ENCODE data around the gene ZBP1.
"Not testable (repeated sequence)": the region's sequence is repeated elsewhere in the genome, so short reads cannot be mapped to it uniquely, and the experiment has no call there.

ZBP1 gene

DNA sequence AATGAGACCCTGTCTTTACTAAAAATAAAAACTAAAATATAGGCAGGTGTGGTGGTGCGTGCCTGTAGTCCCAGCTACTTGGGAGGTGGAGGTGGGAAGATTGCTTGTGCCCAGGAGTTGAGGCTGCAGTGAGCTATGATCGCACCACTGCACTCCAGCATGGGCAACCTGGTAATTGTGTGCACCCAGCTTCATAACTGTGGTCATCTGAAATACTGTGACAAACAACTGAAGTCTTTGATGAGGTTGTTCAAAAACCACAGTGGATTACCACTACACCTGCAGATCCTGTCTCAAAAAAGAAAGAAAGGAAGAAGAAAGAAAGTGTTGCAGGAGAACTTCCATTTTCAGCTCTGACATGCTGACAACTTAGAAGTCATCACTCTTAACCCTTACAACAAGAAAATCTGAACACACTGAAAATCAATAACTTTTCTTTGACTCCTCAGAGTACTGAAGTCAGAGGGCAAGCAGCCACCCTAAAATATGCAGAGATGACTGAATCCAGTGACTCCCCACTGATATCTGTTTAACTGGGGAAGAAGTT is 13.8 kb upstream of the ZBP1 start:
- peaks cover 3 to 15% (median 5%) of the 10 kb centered on the region in 5 experiments for H3K9me3 ChIP-seq (ENCODE audit: control extremely low read depth in 1 of 5, control insufficient read depth in 4 of 5, insufficient read depth in 2 of 5, low read depth in 1 of 5, low read length in 4 of 5)
- no peaks in the 10 kb centered on the region for H3K27me3 ChIP-seq (replicated peaks in 2 of 5; ENCODE audit: control insufficient read depth in 4 of 5, insufficient read depth in 5 of 5, low read length in 4 of 5)
- no peaks in the 10 kb centered on the region for H3K36me3 ChIP-seq (ENCODE audit: control insufficient read depth in 4 of 4, insufficient read depth in 4 of 4, low read length in 3 of 4)
- no peak overlapping the region for H3K27ac ChIP-seq (ENCODE audit: insufficient read depth in 1 of 2, low read depth in 1 of 2, low read length in 2 of 2, poor library complexity in 1 of 2, severe bottlenecking in 2 of 2)
- DNase-seq = no peak
- CTCF ChIA-PET = no interaction called here
- 96% methylated on average over 2 of the region's 2 CpGs for WGBS (ENCODE audit: insufficient coverage)
- POLR2A ChIA-PET = no interaction called here
- no peak overlapping the region for H3K4me3 ChIP-seq (ENCODE audit: control insufficient read depth in 1 of 7, extremely low read depth in 1 of 7, insufficient read depth in 4 of 7, low read depth in 2 of 7, low read length in 6 of 7)
- peaks cover 4 to 17% (median 10%) of the 10 kb centered on the region in 4 experiments for H3K4me1 ChIP-seq (ENCODE audit: control extremely low read depth in 1 of 4, control insufficient read depth in 4 of 4, insufficient read depth in 4 of 4, low read length in 3 of 4)

GRCh38 chr20:57632286-57632685 is 12.1 kb upstream of the ZBP1 start:
- DNase-seq = no peak

GRCh38 chr20:57630061-57630460 is 9.8 kb upstream of the ZBP1 start:
- no peaks in the 10 kb centered on the region for H3K27me3 ChIP-seq (replicated peaks in 2 of 5; ENCODE audit: control insufficient read depth in 4 of 5, insufficient read depth in 5 of 5, low read length in 4 of 5)
- no peaks in the 10 kb centered on the region for H3K36me3 ChIP-seq (ENCODE audit: control insufficient read depth in 4 of 4, insufficient read depth in 4 of 4, low read length in 3 of 4)
- peak overlapping the region in 1 of 2 experiments; percentile 18 for H3K27ac ChIP-seq (ENCODE audit: insufficient read depth in 1 of 2, low read depth in 1 of 2, low read length in 2 of 2, poor library complexity in 1 of 2, severe bottlenecking in 2 of 2)
- H3K4me1 ChIP-seq (ENCODE audit: control extremely low read depth in 1 of 4, control insufficient read depth in 4 of 4, insufficient read depth in 4 of 4, low read length in 3 of 4) = peaks cover 13 to 45% (median 32%) of the 10 kb centered on the region in 4 experiments
- POLR2A ChIA-PET = interaction anchor here (0.6 to 1.0 kb wide), 2 partner anchors 11 to 445 kb away, joined by 3 to 4 read pairs; no protein-coding TSS in a partner anchor
- H3K4me3 ChIP-seq (ENCODE audit: control insufficient read depth in 1 of 7, extremely low read depth in 1 of 7, insufficient read depth in 4 of 7, low read depth in 2 of 7, low read length in 6 of 7) = peak overlapping the region in 5 of 7 experiments; percentile 23 to 69 (median 52)
- CTCF ChIA-PET = interaction anchor here (0.8 to 2.2 kb wide), 9 partner anchors 9 to 53 kb away, joined by 3 to 8 read pairs (median 3); no protein-coding TSS in a partner anchor
- DNase-seq = peak; percentile 58 to 80 (median 71)
- WGBS (ENCODE audit: insufficient coverage) = 8% methylated on average over 3 of the region's 4 CpGs
- H3K9me3 ChIP-seq (ENCODE audit: control extremely low read depth in 1 of 5, control insufficient read depth in 4 of 5, insufficient read depth in 2 of 5, low read depth in 1 of 5, low read length in 4 of 5) = peaks cover 5 to 10% (median 5%) of the 10 kb centered on the region in 5 experiments

More at GRCh38 chr20:57632286-57632685, 12.1 kb upstream of the ZBP1 start:
- POLR2A ChIA-PET = no interaction called here
- no peaks in the 10 kb centered on the region for H3K36me3 ChIP-seq (ENCODE audit: control insufficient read depth in 4 of 4, insufficient read depth in 4 of 4, low read length in 3 of 4)
- H3K4me3 ChIP-seq (ENCODE audit: control insufficient read depth in 1 of 7, extremely low read depth in 1 of 7, insufficient read depth in 4 of 7, low read depth in 2 of 7, low read length in 6 of 7) = no peak overlapping the region
- CTCF ChIA-PET = no interaction called here
- WGBS (ENCODE audit: insufficient coverage) = 100% methylated on average over 1 of the region's 2 CpGs
- H3K27ac ChIP-seq (ENCODE audit: insufficient read depth in 1 of 2, low read depth in 1 of 2, low read length in 2 of 2, poor library complexity in 1 of 2, severe bottlenecking in 2 of 2) = no peak overlapping the region
- no peaks in the 10 kb centered on the region for H3K27me3 ChIP-seq (replicated peaks in 2 of 5; ENCODE audit: control insufficient read depth in 4 of 5, insufficient read depth in 5 of 5, low read length in 4 of 5)
- H3K4me1 ChIP-seq (ENCODE audit: control extremely low read depth in 1 of 4, control insufficient read depth in 4 of 4, insufficient read depth in 4 of 4, low read length in 3 of 4) = peaks cover 10 to 31% (median 26%) of the 10 kb centered on the region in 4 experiments
- H3K9me3 ChIP-seq (ENCODE audit: control extremely low read depth in 1 of 5, control insufficient read depth in 4 of 5, insufficient read depth in 2 of 5, low read depth in 1 of 5, low read length in 4 of 5) = peaks cover 3 to 15% (median 5%) of the 10 kb centered on the region in 5 experiments

DNA sequence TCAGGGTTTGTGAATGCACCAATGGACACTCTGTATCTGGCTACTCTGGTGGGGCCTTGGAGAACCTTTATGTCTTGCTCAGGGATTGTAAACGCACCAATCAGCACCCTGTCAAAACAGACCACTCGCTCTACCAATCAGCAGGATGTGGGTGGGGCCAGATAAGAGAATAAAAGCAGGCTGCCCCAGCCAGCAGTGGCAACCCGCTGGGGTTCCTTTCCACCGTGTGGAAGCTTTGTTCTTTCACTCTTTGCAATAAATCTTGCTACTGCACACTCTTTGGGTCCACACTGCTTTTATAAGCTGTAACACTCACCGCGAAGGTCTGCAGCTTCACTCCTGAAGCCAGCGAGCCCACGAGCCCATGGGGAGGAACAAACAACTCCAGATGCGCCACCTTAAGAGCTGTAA is 9.3 kb upstream of the ZBP1 start:
- peak overlapping the region in 6 of 7 experiments; percentile 23 to 69 (median 44) for H3K4me3 ChIP-seq (ENCODE audit: control insufficient read depth in 1 of 7, extremely low read depth in 1 of 7, insufficient read depth in 4 of 7, low read depth in 2 of 7, low read length in 6 of 7)
- not testable (repeated sequence) for DNase-seq; H3K36me3 ChIP-seq (ENCODE audit: control insufficient read depth in 4 of 4, insufficient read depth in 4 of 4, low read length in 3 of 4); H3K27me3 ChIP-seq (replicated peaks in 2 of 5; ENCODE audit: control insufficient read depth in 4 of 5, insufficient read depth in 5 of 5, low read length in 4 of 5)
- H3K9me3 ChIP-seq (ENCODE audit: control extremely low read depth in 1 of 5, control insufficient read depth in 4 of 5, insufficient read depth in 2 of 5, low read depth in 1 of 5, low read length in 4 of 5) = peaks cover 4 to 11% (median 8%) of the 10 kb centered on the region in 5 experiments
- ChIA-PET POLR2A (interaction anchor here (1.0 kb wide), 1 partner anchor 11 kb away, joined by 4 read pairs; no protein-coding TSS in a partner anchor), CTCF (interaction anchor here (0.8 to 2.2 kb wide), 8 partner anchors 13 to 53 kb away, joined by 3 to 8 read pairs (median 4); no protein-coding TSS in a partner anchor)
- peaks cover 13 to 45% (median 32%) of the 10 kb centered on the region in 4 experiments for H3K4me1 ChIP-seq (ENCODE audit: control extremely low read depth in 1 of 4, control insufficient read depth in 4 of 4, insufficient read depth in 4 of 4, low read length in 3 of 4)
- H3K27ac ChIP-seq (ENCODE audit: insufficient read depth in 1 of 2, low read depth in 1 of 2, low read length in 2 of 2, poor library complexity in 1 of 2, severe bottlenecking in 2 of 2) = peak overlapping the region in 1 of 2 experiments; percentile 18
- 33% methylated on average over 3 of the region's 9 CpGs for WGBS (ENCODE audit: insufficient coverage)

DNA sequence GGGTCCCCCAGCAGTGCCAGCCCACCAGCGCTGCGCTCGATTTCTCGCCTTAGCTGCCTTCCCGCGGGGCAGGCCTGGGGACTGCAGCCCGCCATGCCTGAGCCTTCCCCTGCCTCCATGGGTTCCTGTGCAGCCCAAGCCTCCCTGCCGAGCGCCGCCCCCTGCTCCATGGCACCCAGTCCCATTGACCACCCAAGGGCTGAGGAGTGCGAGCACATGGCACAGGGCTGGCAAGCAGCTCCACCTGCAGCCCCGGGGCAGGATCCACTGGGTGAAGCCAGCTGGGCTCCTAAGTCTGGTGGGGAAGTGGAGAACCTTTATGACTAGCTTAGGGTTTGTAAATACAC is 8.7 kb upstream of the ZBP1 start:
- 97% methylated on average over 8 of the region's 12 CpGs for WGBS (ENCODE audit: insufficient coverage)
- CTCF ChIA-PET = interaction anchor here (1.3 to 2.2 kb wide), 3 partner anchors 14 to 54 kb away, joined by 3 to 5 read pairs (median 4); no protein-coding TSS in a partner anchor
- Histone ChIP-seq H3K9me3 (ENCODE audit: control extremely low read depth in 1 of 5, control insufficient read depth in 4 of 5, insufficient read depth in 2 of 5, low read depth in 1 of 5, low read length in 4 of 5) (peaks cover 2 to 16% (median 9%) of the 10 kb centered on the region in 5 experiments), H3K4me3 (ENCODE audit: control insufficient read depth in 1 of 7, extremely low read depth in 1 of 7, insufficient read depth in 4 of 7, low read depth in 2 of 7, low read length in 6 of 7) (peak overlapping the region in 3 of 7 experiments; percentile 10 to 69 (median 52)), H3K4me1 (ENCODE audit: control extremely low read depth in 1 of 4, control insufficient read depth in 4 of 4, insufficient read depth in 4 of 4, low read length in 3 of 4) (peaks cover 13 to 45% (median 32%) of the 10 kb centered on the region in 4 experiments)
- POLR2A ChIA-PET; H3K27ac ChIP-seq (ENCODE audit: insufficient read depth in 1 of 2, low read depth in 1 of 2, low read length in 2 of 2, poor library complexity in 1 of 2, severe bottlenecking in 2 of 2); H3K36me3 ChIP-seq (ENCODE audit: control insufficient read depth in 4 of 4, insufficient read depth in 4 of 4, low read length in 3 of 4); DNase-seq; H3K27me3 ChIP-seq (replicated peaks in 2 of 5; ENCODE audit: control insufficient read depth in 4 of 5, insufficient read depth in 5 of 5, low read length in 4 of 5): not testable (repeated sequence)

- CTCF ChIA-PET = interaction anchor here (0.6 to 1.4 kb wide), 3 partner anchors 53 to 458 kb away, joined by 3 to 4 read pairs (median 3); no protein-coding TSS in a partner anchor
- peak; percentile 85 to 94 (median 94) for DNase-seq
- POLR2A ChIA-PET = interaction anchor here (0.7 kb wide), 1 partner anchor 9 kb away, joined by 3 read pairs; no protein-coding TSS in a partner anchor
- Histone ChIP-seq H3K27me3 (replicated peaks in 2 of 5; ENCODE audit: control insufficient read depth in 4 of 5, insufficient read depth in 5 of 5, low read length in 4 of 5) (no peaks in the 10 kb centered on the region), H3K4me3 (ENCODE audit: control insufficient read depth in 1 of 7, extremely low read depth in 1 of 7, insufficient read depth in 4 of 7, low read depth in 2 of 7, low read length in 6 of 7) (peak overlapping the region in 4 of 7 experiments; percentile 37 to 66 (median 50)), H3K9me3 (ENCODE audit: control extremely low read depth in 1 of 5, control insufficient read depth in 4 of 5, insufficient read depth in 2 of 5, low read depth in 1 of 5, low read length in 4 of 5) (peaks cover 2 to 18% (median 9%) of the 10 kb centered on the region in 5 experiments), H3K4me1 (ENCODE audit: control extremely low read depth in 1 of 4, control insufficient read depth in 4 of 4, insufficient read depth in 4 of 4, low read length in 3 of 4) (peaks cover 13 to 45% (median 32%) of the 10 kb centered on the region in 4 experiments), H3K36me3 (ENCODE audit: control insufficient read depth in 4 of 4, insufficient read depth in 4 of 4, low read length in 3 of 4) (peaks cover 0 to 13% (median 2%) of the 10 kb centered on the region in 4 experiments), H3K27ac (ENCODE audit: insufficient read depth in 1 of 2, low read depth in 1 of 2, low read length in 2 of 2, poor library complexity in 1 of 2, severe bottlenecking in 2 of 2) (peak overlapping the region in 1 of 2 experiments; percentile 68)
- 40% methylated on average over 10 of the region's 29 CpGs for WGBS (ENCODE audit: insufficient coverage)
Measured at GRCh38 chr20:57628047-57628961, 8.1 kb upstream of the ZBP1 start.

All from common myeloid progenitor, CD34-positive (primary cell).